Memory B cell (primary cell): ENCODE data around the gene KIF13A.

ENCODE experiments used
- ATAC-seq: fragments of 150-1000 bp; cut with Tn5 transposase; 2 replicates; pipeline ENCODE4 v1.10.0; 2021; ENCODE audit warnings: low read depth, mild to moderate bottlenecking, moderate library complexity
- DNase-seq, 2 donors: peaks; one replicate each; pipeline ENCODE4 v3.0.0; 2022; ENCODE audit warnings: low spot score in 2 of 2
- H3K27ac Mint-ChIP-seq: one replicate; pipeline ENCODE4 v1.8.0; 2022; ENCODE audit warnings: mild to moderate bottlenecking, moderate library complexity, mixed read lengths
- H3K27me3 Mint-ChIP-seq: one replicate; pipeline ENCODE4 v1.8.0; 2022; ENCODE audit warnings: mixed read lengths
- H3K36me3 Mint-ChIP-seq: one replicate; pipeline ENCODE4 v1.8.0; 2022; ENCODE audit warnings: mild to moderate bottlenecking, mixed read lengths
- H3K4me1 Mint-ChIP-seq: one replicate; pipeline ENCODE4 v1.8.0; 2022; ENCODE audit warnings: mixed read lengths
- H3K4me3 Mint-ChIP-seq: one replicate; pipeline ENCODE4 v1.8.0; 2022; ENCODE audit warnings: mild to moderate bottlenecking, moderate library complexity, mixed read lengths
- H3K9me3 Mint-ChIP-seq: one replicate; pipeline ENCODE4 v1.8.0; 2022; ENCODE audit warnings: mixed read lengths

KIF13A gene

DNA sequence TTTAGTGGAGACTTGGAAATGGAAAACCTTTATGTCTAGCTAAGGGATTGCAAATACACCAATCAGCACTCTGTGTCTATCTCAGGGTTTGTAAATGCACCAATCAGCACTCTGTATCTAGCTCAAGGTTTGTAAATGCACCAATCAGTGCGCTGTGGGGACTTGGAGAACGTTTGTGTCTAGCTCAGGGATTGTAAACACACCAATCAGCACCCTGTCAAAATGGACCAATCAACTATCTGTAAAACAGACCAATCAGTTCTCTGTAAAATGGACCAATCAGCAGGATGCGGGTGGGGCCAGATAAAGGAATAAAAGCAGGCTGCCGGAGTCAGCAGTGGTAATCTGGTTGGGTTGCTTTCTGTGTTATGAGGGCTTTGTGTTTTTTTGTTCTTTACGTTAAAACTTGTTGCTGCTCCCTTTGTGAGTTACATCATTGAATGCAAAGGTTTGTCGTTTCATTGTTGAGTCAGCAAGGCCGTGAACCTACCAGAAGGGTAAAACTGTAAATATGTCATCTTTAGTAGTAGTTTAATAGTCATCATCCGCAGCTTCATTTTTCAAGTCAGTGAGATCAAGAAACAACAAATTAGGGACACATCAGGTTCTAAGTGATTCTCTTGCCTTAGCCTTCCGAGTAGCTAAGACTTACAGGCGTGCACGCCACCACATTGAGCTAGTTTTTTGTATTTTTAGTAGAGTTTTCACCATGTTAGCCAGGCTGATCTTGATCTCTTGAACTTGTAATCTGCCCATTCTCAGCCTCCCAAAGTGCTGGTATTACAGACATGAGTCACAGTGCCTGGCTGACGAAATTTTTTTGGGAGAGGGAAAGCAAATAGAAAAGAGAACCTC, 258.0 kb downstream of the KIF13A start:
- Mint-ChIP-seq H3K27me3 (no peaks in the 10 kb centered on the region), H3K9me3 (no peaks in the 10 kb centered on the region), H3K27ac (no peak overlapping the region), H3K4me3 (no peak overlapping the region), H3K4me1 (no peaks in the 10 kb centered on the region), H3K36me3 (no peaks in the 10 kb centered on the region)
- DNase-seq: no peak
- ATAC-seq: no peak

DNA sequence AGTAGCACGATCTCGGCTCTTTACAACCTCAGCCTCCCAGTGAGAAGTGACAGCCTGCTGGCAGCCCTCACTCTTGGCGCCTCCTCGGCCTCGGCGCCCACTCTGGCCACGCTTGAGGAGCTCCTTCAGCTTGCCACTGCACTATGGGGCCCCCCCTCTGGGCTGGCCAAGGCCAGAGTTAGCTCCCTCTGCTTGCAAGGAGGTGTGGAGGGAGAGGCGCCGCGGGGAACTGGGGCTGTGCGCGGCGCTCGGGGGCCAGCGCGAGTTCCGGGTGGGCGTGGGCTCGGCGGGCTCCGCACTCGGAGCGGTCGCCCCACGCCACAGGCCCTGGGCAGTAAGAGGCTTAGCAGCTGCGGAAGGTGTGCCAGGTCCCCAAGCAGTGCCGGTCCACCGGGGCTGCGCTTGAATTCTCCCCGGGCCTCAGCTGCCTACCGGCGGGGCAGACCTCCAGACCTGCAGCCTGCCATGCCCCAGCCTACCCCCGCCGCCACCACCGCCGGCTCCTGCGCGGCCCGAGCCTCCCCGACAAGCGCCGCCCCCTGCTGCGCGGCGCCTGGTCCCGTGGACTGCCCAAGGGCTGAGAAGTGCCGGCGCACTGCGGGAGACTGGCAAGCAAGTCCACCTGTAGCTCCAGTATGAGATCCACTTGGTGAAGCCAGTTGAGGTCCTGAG, 258.7 kb downstream of the KIF13A start:
- no peak overlapping the region for H3K4me3 Mint-ChIP-seq
- no peaks in the 10 kb centered on the region for H3K4me1 Mint-ChIP-seq
- no peaks in the 10 kb centered on the region for H3K36me3 Mint-ChIP-seq
- H3K9me3 Mint-ChIP-seq: no peaks in the 10 kb centered on the region
- no peaks in the 10 kb centered on the region for H3K27me3 Mint-ChIP-seq
- DNase-seq: no peak
- no peak for ATAC-seq
- H3K27ac Mint-ChIP-seq: no peak overlapping the region

DNA sequence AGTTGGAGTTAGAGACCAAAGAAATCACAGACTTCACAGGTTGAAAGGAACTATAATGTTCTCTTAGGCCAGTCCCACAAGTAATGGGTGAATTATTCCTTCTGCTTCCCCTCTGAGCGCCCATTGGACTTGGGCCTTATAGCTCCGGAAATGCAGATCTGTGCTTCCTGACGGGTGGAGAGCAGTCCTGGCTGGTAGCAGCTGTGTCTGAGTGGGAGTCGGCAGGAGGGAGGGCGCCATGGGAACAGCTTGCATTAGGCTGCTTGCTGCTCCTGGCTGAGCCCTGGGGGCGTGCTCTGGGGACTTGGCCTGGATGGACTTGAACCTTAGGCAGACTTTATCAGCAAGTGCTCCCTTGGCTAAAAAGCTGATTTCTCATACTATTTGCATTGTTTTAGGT, 262.4 kb downstream of the KIF13A start:
- Mint-ChIP-seq H3K4me1 (no peaks in the 10 kb centered on the region), H3K27ac (no peak overlapping the region), H3K4me3 (no peak overlapping the region), H3K27me3 (peaks cover 2% of the 10 kb centered on the region), H3K9me3 (no peaks in the 10 kb centered on the region), H3K36me3 (no peaks in the 10 kb centered on the region)
- ATAC-seq: no peak
- no peak for DNase-seq

DNA sequence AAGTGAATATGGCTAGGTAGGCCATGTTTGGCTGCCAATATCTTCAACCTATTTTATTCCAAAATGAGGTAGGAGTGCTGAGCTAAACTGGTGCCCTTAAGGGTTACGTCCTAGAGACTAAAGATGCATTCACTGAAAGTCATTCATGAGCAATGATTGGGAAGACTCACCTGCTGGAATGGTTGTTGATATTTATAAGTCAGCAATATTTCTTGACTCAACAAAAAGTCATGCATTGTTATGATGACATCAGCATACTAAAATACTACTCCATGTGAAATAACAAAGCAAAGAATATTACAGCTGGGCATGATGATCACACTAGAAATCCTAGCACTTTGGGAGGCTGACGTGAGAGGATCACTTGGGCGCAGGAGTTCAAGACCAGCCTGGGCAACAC, 263.1 kb downstream of the KIF13A start:
- H3K4me1 Mint-ChIP-seq: no peaks in the 10 kb centered on the region
- H3K27ac Mint-ChIP-seq: no peak overlapping the region
- ATAC-seq (no peak), DNase-seq (no peak)
- peaks cover 2% of the 10 kb centered on the region for H3K27me3 Mint-ChIP-seq
- no peaks in the 10 kb centered on the region for H3K36me3 Mint-ChIP-seq
- no peak overlapping the region for H3K4me3 Mint-ChIP-seq
- H3K9me3 Mint-ChIP-seq: no peaks in the 10 kb centered on the region

DNA sequence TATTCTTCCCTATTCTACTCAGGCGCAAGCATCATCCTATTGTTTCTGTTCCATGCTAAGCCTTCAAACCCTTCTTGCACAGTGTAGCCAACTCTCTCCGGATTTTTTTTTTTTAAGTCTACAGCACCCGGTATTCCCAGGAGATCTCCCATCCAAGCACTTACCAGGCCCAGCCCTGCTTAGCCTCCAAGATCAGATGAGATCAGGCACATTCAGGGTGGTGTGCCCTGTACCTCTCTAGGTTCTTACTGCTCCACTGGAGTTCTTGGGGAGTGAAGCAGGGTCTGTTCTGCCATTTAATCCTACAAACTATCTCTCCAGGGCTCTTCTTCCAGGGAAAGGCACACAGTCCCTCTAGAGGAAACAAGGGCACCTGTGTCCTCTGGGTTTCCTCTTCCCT, 265.8 kb downstream of the KIF13A start:
- no peaks in the 10 kb centered on the region for H3K9me3 Mint-ChIP-seq
- H3K4me1 Mint-ChIP-seq: no peaks in the 10 kb centered on the region
- DNase-seq (no peak), ATAC-seq (no peak)
- no peak overlapping the region for H3K4me3 Mint-ChIP-seq
- H3K27me3 Mint-ChIP-seq: peaks cover 2% of the 10 kb centered on the region
- H3K27ac Mint-ChIP-seq: no peak overlapping the region
- H3K36me3 Mint-ChIP-seq: no peaks in the 10 kb centered on the region

DNA sequence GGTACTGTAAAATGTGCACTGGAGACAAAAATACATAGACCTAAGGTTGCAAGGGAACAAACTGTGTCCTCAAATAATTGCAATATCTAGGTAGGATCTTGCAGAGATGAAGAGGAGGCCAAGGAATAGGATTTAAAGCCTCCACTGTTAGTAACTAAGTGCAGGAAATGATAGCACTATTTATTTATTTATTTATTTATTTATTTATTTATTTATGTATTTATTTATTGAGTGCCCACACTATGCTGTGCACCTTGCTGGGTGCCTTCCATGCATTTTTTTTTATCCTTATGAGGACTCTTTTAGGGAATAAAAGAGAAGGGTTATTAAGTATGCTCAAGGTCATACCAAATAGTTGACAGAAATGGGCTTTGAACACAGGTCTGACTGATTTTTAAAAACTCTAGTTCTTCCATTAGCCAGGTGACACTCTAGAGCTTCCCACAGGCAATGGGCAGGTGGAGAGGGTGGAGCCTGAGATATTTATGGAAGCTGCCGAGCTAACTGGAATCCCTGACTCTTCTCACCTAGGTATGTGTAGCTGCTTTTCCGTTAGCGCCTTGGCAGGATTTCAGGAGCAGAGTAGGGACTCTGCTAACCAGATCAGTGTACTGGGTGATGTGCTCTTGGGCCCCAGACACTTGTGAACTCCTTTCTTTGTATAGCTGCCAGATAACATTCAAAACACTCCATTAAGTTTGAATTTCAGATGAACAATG, 268.0 kb downstream of the KIF13A start:
- no peak overlapping the region for H3K27ac Mint-ChIP-seq
- no peak overlapping the region for H3K4me3 Mint-ChIP-seq
- no peaks in the 10 kb centered on the region for H3K4me1 Mint-ChIP-seq
- ATAC-seq: no peak
- H3K9me3 Mint-ChIP-seq: no peaks in the 10 kb centered on the region
- no peaks in the 10 kb centered on the region for H3K36me3 Mint-ChIP-seq
- H3K27me3 Mint-ChIP-seq: peaks cover 2% of the 10 kb centered on the region
- DNase-seq: no peak

DNA sequence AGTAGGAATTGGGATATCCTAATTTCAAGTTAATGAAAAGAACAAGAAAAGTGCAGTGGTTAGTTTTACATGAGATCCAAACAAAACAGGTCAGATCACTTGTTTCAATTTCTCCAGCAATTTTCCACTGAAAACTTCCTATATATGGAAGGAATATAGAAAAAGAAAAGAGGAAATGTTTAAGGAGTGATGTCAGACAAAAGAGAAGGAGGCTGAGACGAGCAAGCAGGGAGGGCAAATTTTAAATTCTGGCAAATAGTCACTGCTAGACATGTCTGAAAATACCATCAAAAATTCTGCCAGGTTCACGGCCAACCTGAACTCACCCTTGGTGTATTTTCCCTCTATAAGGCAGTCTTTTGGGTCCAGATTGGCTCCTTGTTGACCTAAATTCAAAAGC, 271.2 kb downstream of the KIF13A start:
- ATAC-seq (no peak), DNase-seq (no peak)
- H3K27me3 Mint-ChIP-seq: no peaks in the 10 kb centered on the region
- no peaks in the 10 kb centered on the region for H3K4me1 Mint-ChIP-seq
- no peak overlapping the region for H3K27ac Mint-ChIP-seq
- no peaks in the 10 kb centered on the region for H3K36me3 Mint-ChIP-seq
- no peak overlapping the region for H3K4me3 Mint-ChIP-seq
- no peaks in the 10 kb centered on the region for H3K9me3 Mint-ChIP-seq

DNA sequence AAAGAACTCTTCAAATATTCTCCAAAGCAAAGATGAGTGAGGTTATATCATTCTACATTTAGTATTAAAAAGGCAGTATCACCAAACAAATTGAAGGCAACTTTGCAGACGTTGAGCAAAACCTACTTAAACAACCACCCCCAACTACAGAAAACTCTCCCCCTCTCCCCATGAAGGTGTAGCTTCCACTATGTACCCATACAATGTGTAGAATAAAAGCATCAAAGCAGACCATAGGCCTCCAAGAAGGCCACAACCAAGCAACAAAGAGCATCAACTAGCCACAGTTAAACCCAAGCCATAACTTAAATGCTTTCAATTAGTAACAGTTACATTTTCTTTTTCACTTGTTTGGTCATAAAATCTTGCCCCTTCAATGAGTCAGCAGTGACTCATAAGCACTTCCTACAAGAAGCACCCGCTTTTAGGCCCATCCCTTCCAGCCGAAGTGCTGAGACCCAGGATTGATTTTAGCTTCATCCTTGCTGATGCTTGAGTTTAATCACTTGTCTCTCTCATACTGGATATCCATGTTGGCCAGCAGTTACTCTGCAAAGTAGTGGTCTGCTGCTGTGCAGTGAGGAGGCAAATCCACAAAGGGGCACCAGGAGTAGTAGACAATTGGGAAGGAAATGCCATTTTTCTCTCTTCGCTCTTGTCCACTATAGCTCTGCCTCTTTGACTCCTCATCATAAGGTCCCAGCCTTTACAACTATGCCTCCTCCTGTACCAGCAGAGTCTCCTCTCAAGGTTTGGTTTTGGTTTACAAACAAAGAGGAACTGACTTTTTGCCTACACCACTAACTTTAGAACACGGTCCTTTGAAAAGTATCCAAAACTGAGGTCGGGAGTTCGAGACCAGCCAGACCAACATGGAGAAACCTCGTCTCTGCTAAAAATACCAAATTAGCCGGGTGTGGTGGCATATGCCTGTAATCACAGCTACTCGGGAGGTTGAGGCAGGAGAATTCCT, 272.3 kb downstream of the KIF13A start:
- Mint-ChIP-seq H3K4me3 (no peak overlapping the region), H3K27ac (no peak overlapping the region), H3K4me1 (no peaks in the 10 kb centered on the region), H3K9me3 (no peaks in the 10 kb centered on the region), H3K27me3 (no peaks in the 10 kb centered on the region), H3K36me3 (no peaks in the 10 kb centered on the region)
- DNase-seq: no peak
- ATAC-seq: no peak

DNA sequence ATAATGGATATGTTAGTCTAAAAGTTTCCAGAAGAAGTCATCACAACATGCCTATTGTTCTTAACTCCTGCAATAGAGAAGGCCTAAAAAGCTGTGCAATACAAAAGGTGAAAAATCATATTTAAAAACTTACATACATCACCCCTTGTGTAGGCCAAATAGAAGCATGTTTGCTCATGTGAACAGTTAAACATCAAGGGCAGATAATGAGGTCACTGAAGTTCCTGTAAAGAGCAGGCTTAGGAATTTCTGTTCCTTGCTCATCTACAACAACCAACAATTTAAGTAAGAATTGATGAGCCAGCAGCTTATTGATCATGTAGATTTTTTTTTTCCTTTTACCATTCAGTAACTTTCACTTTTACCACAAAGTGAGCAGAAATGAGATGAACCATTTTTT, 273.3 kb downstream of the KIF13A start:
- no peaks in the 10 kb centered on the region for H3K36me3 Mint-ChIP-seq
- no peaks in the 10 kb centered on the region for H3K9me3 Mint-ChIP-seq
- no peak overlapping the region for H3K27ac Mint-ChIP-seq
- H3K4me1 Mint-ChIP-seq: no peaks in the 10 kb centered on the region
- DNase-seq (no peak), ATAC-seq (no peak)
- no peak overlapping the region for H3K4me3 Mint-ChIP-seq
- no peaks in the 10 kb centered on the region for H3K27me3 Mint-ChIP-seq

DNA sequence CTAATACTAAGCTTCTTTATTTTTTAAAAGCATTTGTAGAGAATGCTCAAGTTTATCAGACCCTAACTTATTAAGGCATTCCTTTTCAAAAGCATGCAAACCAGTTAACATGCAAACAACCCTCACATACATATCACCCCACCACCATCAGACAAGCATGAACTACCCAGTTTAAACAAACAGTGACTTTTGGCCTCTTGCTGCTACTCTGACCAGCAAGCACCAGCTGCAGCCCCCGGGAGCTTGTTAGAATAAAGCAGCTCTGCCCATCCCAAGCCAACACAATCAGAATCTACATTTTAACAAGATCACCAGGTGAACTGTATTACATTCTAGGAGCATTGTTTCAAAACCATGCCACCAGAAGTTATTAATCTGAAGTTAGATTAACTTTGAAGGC, 274.9 kb downstream of the KIF13A start:
- ATAC-seq (no peak), DNase-seq (no peak)
- Mint-ChIP-seq H3K27me3 (no peaks in the 10 kb centered on the region), H3K4me1 (no peaks in the 10 kb centered on the region), H3K4me3 (no peak overlapping the region), H3K27ac (no peak overlapping the region), H3K9me3 (no peaks in the 10 kb centered on the region), H3K36me3 (peaks cover 2% of the 10 kb centered on the region)

DNA sequence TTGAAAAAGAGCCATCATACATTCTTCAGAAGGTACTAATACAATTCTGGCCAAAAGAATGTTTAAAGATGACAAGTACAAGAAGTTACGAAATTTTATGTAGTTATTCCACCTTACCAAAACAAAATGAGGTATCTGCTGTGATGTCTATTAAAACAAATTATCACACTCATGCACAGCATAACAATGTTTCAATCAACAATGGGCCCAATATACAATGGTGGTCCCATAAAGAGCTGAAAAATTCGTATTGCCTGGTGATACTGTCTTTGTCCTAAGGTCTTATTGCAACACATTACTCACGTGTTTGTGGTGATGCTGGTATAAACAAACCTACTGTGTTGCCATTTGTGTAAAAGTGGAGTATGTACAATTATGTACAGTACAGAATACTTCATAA, 277.1 kb downstream of the KIF13A start:
- H3K27ac Mint-ChIP-seq: no peak overlapping the region
- H3K9me3 Mint-ChIP-seq: no peaks in the 10 kb centered on the region
- peaks cover 2% of the 10 kb centered on the region for H3K36me3 Mint-ChIP-seq
- DNase-seq: no peak
- no peaks in the 10 kb centered on the region for H3K27me3 Mint-ChIP-seq
- peaks cover 3% of the 10 kb centered on the region for H3K4me1 Mint-ChIP-seq
- no peak overlapping the region for H3K4me3 Mint-ChIP-seq
- ATAC-seq: no peak

DNA sequence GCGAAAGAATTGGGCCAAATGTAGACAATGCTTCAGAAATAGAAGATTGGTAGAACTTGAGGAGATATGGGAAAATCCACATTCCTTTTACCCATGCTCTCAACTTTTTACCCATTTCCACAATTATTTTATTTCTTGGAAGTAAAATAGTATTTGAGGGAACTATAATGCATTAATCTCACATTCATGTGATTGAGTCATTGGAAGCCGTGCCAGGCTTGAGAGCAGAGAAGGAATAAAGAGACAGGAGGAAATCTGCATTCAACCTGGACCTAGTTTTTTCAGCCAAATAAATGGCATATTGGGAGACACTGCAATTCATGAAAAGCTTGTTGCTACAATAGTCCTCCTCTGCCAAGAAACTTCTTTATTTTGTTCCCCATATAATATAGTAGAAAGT, 278.0 kb downstream of the KIF13A start:
- H3K9me3 Mint-ChIP-seq: no peaks in the 10 kb centered on the region
- H3K27ac Mint-ChIP-seq: no peak overlapping the region
- no peak overlapping the region for H3K4me3 Mint-ChIP-seq
- DNase-seq (no peak), ATAC-seq (no peak)
- peaks cover 2% of the 10 kb centered on the region for H3K36me3 Mint-ChIP-seq
- H3K27me3 Mint-ChIP-seq: no peaks in the 10 kb centered on the region
- peaks cover 3% of the 10 kb centered on the region for H3K4me1 Mint-ChIP-seq
